Activated CD8-positive, alpha-beta memory T cell treated with anti-CD3 and anti-CD28 coated beads for 24 hours (primary cell): Measurements from ENCODE around the gene EXOSC10.

ENCODE experiments used
- DNase-seq: peaks from one replicate; pipeline ENCODE4 v3.0.0-alpha.2; 2020

Gene EXOSC10

DNA sequence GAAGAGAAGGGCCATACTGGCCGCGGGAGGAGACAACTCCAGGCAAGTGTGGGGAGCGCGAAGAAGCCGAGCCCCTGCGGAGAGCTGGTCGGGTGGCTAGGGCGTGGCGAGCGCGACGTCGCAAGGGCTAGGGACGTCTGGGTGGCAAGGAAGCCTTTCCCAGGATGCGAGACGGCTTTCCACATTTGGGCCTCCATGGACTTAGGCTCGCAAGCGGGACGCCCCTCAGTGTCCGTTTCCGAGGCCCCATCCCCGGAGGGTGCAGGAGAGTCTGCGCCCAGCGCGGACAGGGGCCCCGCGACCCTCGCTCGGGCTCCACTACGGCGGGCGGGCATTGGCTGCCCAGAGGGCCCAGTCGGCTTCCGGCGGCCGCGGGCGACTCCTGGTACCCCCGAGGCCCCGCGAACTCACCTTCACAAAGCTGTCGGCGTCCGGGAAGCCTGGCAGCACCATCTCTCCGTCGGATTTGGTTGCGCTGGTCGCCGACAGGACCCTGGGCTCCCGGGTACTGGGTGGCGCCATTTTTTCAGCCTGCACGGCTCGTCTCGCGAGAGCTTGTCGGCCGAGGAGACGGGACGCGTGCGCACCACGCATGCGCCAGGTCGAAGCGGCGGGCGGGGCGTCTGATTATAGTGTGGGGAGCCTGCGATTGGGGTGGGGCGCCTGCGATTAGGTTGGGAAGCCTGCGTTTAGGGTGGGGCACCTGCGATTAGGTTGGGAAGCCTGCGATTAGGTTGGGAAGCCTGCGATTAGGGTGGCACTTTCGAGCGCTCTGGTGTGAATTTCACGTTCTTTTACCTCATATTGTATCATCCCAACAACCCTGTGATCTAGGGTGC is at the start of gene EXOSC10:
Gene EXOSC10, minus strand, starts transcription at position 560 of the 839 bp plus-strand sequence. Its CDS starts 38 bp downstream, at position 522.
- DNase-seq: peak; percentile 98

DNA sequence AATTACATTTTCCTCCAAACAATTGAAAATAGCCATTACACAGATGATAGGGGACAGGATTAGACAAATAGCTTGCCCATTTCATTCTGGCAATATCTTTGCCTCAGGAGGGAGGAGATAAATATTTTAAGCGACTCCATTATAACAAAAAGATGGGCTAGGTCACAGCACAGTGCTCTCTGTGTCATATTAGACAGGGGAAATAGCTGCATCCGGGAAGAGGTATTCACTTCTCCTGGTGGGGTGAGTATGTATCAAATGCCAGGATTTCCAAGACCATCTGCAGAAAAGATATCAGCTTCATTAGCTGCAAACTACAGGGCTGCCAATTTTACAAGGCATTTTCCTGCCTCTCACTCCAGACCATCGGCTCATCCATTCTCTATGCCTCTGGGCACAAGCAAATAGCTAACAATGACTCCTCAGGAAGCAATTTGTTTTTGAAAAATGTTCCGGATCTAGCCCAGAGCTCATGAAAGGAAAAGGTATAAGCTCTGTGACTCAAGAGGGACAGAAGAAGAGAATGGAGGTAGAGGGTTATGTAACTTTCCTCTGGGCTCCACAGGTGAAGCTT is 47.6 kb upstream of the EXOSC10 start:
- no peak for DNase-seq

DNA sequence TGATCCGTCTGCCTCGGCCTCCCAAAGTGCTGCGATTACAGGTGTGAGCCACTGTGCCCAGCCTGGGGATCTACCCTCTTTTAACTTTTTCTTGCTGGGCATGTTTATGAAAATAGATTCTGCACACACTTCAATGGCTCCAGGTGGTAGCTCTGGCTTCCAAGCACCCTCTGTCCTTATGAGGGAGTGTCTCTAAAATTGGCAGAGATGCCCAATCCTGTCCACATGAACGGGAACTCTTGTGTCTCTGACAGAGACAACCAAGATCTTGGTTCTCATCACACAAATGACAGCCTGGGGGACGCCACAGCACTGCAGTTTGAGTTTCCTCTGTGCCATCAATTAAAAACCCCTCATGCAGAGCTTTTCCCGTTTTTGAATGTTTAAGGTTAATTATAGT is 46.1 kb upstream of the EXOSC10 start:
- DNase-seq: no peak

DNA sequence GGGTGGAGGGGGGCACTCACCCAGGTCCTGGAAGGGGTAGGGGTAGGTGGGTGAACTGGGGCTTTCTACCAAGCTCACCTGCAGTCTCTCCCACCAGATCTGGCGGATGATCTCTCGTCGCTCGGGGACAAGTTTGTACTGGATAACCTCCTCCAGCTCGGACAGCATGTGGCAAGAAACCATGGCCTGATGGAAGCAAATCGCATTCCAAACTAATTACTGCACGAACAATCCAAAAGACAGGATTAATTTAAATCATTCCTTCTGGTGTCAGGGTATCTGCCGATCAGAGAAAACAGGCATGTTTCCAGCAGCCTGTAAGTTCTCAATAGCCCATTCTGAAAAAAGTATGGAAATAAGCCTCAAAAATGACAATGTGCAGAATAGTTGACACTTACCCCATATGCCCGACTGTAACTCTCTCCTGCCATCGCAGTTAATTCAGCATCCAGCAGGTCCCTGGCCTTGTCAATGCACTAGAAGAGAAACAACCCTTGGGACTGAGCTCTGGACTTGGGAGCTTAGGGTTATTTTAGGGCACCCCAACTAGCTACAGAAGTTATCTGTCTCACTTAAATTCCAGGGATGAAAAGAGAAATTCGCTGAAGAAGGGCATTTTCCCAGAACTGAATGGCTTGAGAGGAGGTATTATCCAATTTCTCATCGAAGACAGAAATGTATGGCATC is 45.0 kb upstream of the EXOSC10 start:
- no peak for DNase-seq

DNA sequence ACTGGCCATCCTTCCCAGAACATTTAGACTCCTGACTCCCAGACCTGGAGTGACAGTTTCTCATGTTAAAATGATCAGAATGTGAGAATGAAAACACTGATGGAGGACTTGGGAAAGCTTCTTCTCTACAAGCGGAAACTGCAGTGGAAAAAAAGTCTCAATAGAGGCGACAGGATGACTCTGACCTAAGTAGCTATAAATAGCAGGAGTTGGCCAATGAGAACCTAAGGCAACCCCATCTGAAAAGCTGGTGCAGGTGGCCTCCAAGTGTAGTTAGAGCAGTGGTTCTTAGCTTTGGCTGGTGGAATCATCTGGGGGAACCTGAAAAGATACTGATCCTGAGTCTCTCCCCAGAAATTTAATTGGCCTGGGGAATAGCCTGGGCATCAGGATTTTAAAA is 44.2 kb upstream of the EXOSC10 start:
- no peak for DNase-seq

DNA sequence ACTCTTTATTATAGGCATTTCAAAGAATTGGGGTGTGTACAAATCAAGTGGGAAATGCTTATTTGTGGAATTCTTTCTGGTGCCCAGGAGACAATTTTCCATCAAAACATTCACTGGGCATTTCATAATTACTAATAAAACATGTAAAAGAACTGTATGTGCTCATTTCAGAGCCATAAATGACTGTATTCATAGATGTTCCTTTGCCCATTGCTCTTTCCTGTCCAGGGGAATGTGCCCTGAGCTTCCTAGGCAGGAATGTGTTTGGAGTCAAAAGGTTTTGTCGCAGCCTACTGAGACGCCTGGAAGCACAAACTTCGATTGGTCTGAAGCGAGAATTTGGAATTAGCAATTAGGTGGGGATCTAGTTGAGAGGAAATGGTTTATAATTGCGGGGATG is 43.7 kb upstream of the EXOSC10 start:
- no peak for DNase-seq

DNA sequence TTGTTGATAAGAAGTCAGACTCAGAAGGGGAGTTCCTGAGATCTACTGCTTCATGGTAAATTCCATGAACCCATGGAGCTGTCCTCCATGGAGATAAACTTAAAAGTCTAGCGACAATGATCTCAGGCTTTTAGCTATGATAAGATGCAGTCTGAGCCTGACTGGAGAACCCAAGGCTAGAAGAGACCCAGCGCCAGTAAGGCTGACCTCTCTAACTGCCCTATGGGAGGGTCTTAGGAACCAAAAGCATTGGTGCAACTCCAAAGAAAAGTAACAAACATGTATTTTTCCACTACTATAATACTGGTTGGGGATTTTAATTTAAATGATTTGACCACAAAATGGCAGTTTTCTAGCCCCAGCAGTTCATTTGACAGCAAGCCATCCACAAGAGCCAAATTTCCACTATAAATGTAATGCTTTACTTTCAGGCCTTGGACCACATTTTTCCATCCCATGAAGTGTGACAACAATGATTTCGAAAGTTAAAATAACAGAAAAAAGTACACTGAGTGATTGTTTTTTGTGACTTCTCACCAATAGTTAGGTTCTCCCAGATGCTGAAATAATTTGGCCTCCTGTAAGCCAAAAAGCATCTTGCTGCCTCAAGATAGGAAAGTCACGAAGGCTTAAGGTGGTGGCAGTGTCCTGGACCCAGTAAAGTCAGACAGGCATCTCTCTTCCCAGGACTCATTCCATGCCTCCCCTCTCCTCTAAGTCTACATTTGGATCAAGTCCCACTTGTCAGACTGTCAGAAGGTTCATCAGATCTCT is 43.1 kb upstream of the EXOSC10 start:
- DNase-seq: no peak

DNA sequence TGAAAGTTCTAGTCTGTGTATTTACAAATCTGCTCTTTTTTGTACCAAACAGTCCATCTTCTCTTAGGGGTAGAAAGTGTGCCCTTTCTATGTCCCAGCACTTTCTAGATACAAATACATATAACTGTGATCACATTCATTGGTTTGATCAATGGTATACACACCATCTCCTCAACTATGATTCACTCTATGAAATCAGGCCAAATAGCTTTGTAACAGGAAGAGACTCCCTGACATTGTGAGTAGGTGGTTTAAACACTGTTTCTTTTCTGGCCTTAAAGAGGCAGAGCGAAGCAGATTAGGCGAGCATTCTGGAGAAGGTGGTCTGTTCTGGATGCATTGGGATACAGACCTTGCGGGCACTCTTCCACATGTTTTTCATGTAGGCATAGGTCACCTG is 39.3 kb upstream of the EXOSC10 start:
- no peak for DNase-seq

DNA sequence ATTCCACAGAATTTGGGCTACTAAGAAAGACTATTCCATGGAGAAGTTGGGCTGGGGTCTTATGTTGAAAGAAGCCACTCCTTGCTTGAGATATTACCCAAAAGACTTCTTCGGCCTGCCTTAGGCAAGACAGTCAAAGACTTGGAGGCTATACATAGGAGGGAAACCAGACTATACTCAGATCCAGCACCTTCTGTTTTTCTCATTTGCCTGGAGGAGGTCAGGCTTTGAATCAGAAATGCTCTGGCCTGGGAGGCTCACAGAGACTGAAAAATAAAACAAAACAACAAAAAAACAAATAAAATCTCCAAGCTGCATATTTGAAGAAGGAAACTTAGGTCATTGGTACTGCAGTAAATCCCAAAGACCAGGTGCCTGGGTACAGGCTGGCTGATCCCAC is 38.4 kb upstream of the EXOSC10 start:
- no peak for DNase-seq

DNA sequence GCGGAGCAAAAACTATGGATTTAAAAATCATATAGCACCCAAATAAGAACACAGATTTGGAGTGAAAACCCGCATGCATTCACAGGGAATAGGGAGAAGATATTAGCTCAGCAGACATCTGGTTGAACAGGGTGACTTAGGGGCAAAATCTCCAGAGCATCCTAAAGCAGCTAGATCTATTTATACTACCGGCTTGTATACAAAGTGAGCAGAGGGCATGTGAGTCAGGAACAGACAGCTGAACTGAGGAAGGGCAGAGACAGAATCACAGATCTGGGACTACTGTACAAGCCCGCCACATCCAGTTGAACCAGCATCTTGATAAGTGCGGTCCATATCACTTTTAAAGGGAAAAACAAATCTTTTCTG is 35.2 kb upstream of the EXOSC10 start:
- DNase-seq: no peak

DNA sequence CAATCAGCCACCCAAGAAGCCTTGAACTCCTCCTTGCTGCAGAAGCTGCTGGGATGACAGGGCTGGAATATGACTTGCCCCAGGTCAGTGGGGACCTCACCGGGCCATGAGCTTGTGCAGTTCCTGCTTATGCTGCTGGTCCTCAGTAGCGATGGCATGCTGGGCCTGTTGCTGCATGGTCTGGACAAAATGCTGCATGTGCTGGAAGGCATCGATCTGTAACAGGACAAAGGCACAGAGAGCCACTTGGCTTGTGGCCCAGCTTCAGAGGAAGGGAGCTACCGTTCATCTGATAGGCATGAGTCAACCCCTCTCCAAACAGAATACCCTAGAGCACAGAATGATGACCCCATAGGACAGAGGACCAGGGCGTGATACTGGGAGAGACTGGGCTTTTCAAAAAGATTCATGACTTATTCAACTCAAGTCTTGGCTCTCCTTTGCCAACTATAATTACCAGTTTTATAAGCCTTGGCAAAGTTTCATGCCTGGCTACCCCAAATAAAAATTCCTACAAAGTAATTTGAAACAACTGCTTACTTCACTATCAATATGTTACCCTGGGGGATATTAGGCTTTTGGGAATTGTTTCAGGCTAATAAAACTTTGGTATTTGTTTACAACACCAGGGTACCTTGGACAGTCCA is 34.7 kb upstream of the EXOSC10 start:
- DNase-seq: no peak

DNA sequence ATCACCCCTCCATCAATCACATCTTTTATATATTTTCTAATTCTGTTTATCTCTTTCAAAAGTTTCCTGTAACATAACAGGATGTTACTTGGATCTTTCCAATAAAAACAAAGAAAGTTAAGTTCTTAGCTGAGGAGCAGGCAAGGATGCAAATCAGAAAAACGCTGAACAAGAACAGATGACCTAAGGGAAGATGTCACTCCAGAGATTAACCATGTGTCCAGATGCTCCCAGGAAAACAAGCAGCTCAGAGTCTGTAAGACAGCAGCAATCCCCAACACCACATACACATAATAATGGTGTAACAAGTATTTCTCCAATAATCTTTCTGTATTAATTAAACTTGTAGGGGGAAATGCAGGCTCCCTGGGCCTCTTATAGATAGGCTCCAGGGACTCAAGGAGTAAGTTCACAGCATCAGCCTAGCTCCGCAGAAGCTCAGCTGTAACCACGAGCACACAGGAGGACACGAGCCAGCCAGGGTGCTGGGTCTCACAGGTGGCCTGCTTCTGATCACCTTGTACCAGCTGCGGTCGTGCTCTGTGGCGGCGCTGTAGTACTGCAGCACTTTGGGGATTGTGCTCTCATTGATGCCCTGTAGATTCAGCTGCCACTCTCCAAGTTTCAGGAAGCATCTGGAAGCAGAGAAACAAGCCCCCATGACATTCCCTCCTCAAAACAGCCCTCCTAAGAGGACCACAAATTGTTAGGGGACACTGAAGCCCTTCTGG is 33.1 kb upstream of the EXOSC10 start:
- DNase-seq: no peak

DNA sequence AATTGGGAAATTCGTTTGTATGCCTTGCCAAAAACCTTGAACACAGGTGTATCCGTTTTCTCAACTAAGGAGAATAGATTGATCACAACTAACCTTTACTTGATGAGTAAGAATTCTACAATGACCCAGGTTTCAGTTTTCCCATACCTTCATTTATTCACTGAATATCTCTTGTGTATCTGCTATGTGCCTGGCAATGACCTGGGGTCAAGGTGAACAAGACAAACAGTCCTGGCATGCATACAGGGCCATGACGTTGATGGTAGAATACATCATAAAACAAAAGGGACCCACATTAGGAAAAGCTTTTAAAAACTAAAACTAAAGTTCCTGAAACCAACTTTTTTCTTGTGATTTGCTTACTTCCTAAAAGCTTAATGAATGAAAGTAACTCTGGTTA is 32.1 kb upstream of the EXOSC10 start:
- DNase-seq: no peak

DNA sequence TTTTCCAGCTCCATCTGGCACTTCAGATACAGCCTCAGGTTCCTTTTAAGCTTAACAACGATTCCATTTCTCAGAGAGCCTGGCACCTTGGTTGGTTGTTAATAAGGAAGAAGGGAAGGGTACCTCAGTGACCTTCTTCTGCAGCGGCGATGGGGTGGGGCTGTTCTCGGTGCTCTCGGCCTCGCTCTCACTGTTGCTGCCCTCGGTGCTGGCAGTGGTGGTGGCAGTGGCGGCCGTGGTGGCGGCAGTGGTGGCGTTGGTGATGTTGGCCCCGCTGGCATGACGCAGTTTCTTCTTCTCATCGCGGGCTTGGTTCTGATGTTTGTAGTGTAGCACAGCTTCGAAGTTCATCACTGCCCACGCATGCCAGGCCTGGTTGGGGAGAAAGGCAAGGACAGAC is 30.7 kb upstream of the EXOSC10 start:
- DNase-seq: no peak

DNA sequence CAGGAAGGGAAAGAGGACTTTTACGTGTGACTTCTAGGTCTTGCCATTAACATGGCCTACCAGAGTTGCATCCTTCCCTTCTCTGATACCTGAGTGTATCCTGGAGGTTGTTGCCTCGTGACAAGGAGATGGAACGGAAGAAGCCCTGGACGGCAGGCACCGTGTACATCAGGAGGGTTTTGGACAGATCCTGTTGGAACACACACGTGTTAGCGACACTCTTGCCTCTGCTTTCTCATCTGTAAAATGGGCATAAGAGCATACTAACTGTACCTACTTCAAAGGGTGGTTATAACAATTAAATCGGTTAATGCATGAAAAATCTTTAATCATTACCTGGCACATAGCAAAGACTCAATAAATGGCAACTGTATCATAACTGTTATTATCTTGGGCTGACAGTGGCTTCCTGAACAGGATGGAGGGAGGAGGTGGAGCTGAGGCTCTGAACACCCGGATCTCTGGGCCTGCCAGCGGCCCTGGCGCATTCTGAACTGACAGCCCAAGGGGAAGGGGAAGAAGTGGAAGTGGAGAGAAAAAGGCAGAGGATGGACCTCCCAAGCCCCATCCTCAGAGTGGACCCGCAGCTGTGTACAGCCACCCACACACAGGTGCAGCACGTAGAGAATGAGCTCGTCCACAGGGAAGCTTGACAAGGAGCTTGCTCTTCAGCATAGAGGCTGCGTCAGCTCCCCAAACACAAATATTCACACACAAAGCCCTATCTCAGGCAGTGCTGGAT is 30.2 kb upstream of the EXOSC10 start:
- DNase-seq: no peak

DNA sequence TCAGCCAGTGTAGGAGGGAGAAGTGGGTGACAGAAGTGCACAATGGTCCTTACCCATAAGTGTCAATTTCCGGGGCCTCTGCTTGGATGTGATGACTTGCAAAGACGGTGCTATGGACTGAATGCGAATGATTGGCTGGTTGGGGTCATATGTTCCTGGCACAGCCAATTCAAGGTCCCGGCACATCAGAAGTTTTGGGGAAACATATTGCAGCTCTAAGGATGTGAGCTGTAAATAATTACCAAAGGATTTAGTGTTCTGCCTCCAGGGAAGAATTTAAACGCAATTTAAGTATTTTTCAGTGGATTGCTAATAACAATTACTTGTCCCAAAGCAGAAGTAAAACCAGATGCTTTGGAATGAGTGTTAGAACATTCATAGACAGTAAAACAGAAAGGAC is 26.9 kb upstream of the EXOSC10 start:
- DNase-seq: no peak

DNA sequence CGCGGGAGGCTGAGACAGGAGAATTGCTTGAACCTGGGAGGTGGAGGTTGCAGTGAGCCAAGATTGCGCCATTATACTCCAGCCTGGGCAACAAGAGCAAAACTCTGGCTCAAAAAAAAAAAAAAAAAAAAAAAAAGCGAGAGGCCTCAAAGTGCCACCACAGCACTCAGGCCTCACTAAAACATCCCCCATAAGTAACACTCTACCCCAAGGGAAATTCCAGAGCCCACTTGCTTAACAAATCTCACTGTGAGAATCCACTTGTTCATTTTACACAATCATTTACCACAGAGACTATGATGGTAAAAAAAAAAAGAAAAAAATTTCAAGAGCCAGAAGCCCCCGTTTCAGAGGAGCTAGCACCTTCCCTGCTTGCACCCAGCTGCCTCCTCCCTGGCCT is 26.3 kb upstream of the EXOSC10 start:
- no peak for DNase-seq

DNA sequence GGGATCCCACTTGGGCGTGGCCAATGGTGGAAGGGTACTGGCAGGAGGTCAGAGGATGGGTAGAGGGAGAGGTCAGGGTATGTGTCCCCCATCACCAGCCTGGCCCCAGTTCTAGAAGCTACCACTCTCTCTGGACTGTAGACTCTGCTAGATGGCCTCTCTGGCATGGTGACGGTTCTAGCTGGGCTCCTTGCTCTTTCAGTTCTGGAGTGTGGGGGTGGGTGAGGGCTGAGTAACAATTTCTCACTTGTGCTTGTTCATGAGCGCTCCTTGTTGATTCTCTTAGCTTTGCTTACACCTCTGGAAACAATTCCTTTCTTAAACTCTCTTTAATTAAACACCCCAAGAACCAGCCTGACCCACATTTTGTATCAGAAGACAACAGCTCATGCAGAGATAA is 25.3 kb upstream of the EXOSC10 start:
- DNase-seq: no peak

DNA sequence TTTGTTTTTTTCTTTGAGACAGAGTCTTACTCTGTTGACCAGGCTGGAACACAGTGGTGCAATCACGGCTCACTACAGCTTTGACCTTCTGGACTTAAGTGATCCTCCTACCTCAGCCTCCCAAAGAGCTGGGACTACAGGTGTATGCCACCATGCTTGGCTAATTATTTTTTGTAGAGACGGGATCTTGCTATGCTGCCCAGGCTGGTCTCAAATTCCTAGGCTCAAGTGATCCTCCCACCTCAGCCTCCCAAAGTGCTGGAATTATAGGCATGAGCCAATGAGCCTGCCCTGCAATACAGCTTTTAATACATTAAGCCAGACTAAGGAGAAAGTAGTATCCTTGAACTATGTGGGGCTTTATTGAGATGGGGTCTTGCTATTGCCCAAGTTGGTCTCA is 16.6 kb upstream of the EXOSC10 start:
- DNase-seq: no peak

DNA sequence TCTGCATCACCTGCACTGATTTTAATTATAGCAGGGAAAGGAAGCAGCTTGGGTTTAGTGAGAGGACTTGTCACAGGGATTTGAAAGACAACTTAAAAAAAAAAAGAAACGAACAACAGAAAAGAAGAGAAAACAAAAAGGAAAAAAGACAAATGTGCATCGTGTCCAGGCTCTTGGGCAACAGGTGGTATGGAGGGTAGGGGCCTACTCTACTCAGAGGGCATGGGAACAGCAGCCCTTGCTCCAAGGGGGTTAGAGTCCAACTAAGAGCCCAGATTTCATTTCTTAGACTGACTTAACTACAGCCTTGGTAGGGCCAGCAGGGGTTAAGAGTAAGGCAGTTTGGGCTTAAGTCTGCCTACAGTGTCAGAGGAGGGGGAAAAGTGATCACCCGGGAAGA is 15.3 kb upstream of the EXOSC10 start:
- no peak for DNase-seq

DNA sequence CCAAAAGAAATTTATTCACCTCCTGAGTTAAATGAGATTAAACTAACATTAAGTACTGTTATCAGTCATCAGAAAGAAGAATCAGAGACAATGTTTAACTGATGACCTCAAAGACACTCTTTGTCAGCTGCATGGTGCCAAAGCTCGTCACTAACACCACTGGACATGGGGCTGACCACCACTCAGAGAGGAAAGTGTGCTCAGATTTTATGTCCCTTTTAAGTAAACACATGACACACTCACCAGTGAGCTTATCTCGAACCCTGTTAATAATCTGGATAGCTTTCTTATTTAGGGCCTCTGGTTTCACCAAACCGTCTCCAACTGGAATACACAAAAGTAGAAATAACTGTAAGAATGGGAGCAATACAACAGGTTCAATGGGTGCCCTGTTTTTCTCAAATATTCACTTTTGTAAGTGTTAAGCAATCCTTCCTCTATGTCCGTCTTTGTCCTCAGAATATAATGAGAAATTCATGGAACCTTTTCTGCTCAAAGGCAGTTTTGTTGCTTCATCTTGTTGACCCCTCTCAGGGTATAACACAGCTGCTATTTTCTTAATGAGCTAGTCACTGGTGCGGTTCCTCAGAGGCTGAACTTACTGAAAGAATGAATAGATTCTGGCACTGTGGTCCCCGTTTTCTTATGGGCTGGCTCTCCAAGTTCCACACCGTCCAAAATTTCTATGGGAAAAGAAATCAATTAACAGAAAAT is 9.5 kb upstream of the EXOSC10 start:
- DNase-seq: no peak
